Motor neuron (in vitro differentiated cells): Measurements from ENCODE around the gene SLC41A2. TPM values are rescaled to one million over a fixed set of nuclear protein-coding genes. Genes with fewer than 3 reads are reported as not detected.
"Not testable (repeated sequence)": the region's sequence is repeated elsewhere in the genome, so short reads cannot be mapped to it uniquely, and the experiment has no call there.

Experiments
- ATAC-seq, 8 experiments: fragments of 200-7000 bp; cut with Tn5 transposase; replicated peaks in 6 of 8; 2 replicates each; pipeline ENCODE4 v1.8.0; 2021; ENCODE audit warnings: mild to moderate bottlenecking in 8 of 8, moderate library complexity in 8 of 8
- H3K27ac ChIP-seq, 2 donors: fragments of 250-450 bp; sonication (Bioruptor Pico); 2 replicates each; pipeline ENCODE4 v1.9.0; 2021; ENCODE audit warnings: antibody characterized with exemption in 2 of 2, mild to moderate bottlenecking in 2 of 2, moderate library complexity in 1 of 2
- H3K4me1 ChIP-seq, 2 donors: fragments of 250-450 bp; sonication (Bioruptor Pico); replicated peaks in 1 of 2; 2 replicates each; pipeline ENCODE4 v1.6.1; 2021; ENCODE audit warnings: antibody characterized with exemption in 2 of 2, mild to moderate bottlenecking in 2 of 2, moderate library complexity in 1 of 2
- H3K4me3 ChIP-seq, 5 donors: fragments of 250-450 bp; sonication (Bioruptor Pico); 2 replicates each; pipeline ENCODE4 v1.9.0; 2021; ENCODE audit warnings: antibody characterized with exemption in 5 of 5, mild to moderate bottlenecking in 5 of 5, moderate library complexity in 4 of 5
- WGBS, 10 experiments: fragments of 450-650 bp; shearing (Covaris generic); methylation state at CpG; one replicate each; pipeline ENCODE4 v1.0.0; 2022; 5-methylcytosine and 5-hydroxymethylcytosine counted together
- in situ Hi-C, 9 experiments: fragments of 400-800 bp; cut with MboI; loops; one replicate each; pipeline ENCODE4 v1.15.0; 2021; ENCODE audit warnings: low sequenced_read_pairs in 9 of 9, low pct_unique_long_range_greater_than_20kb in 2 of 9; ENCODE audit not compliant: unreplicated experiment in 9 of 9
- total RNA-seq, 8 experiments: library from RNA; unstranded; fragments of 300-600 nt; gene quantifications; 2 replicates each; pipeline versions ENCODE4 v1.2.3 to v1.2.4, GENCODE V29; 2022

SLC41A2 gene
- total RNA-seq, 8 experiments from 2014 or later = 6.4 to 45.1 (median 16.9) TPM

- in situ Hi-C loops = loop anchor here in 1 of 9 experiments (25.0 kb wide), 1 partner anchor 95 kb away; no protein-coding TSS in a partner anchor
- ATAC-seq = peak in 1 of 8 experiments; percentile 6
- Histone ChIP-seq H3K4me1 (peaks cover 10 to 22% of the 10 kb centered on the region in 2 donors), H3K27ac (peak overlapping the region; percentile 84 to 86), H3K4me3 (peak overlapping the region; percentile 67 to 99 (median 86))
- 17% methylated on average over 2 of the region's 31 CpGs; no CpG with 5 or more reads in 9 of the 10 experiments for WGBS, 10 experiments
Measured at GRCh38 chr12:104957719-104958000, 430 bp downstream of the SLC41A2 start.

GRCh38 chr12:104956870-104957718 lies 996 bp downstream of the SLC41A2 start:
- Histone ChIP-seq H3K27ac (no peak overlapping the region), H3K4me3 (peak overlapping the region; percentile 67 to 99 (median 86)), H3K4me1 (peaks cover 10 to 22% of the 10 kb centered on the region in 2 donors)
- in situ Hi-C loops = loop anchor here in 1 of 9 experiments (25.0 kb wide), 1 partner anchor 95 kb away; no protein-coding TSS in a partner anchor
- 29 to 100% (median 52%) methylated on average over 2 to 11 of the region's 13 CpGs for WGBS, 10 experiments
- ATAC-seq = no peak

- H3K4me1 ChIP-seq = peaks cover 10 to 22% of the 10 kb centered on the region in 2 donors
- 82 to 100% (median 100%) methylated on average over 2 of the region's 2 CpGs; no CpG with 5 or more reads in 4 of the 10 experiments for WGBS, 10 experiments
- no peak overlapping the region for H3K4me3 ChIP-seq
- in situ Hi-C loops = loop anchor here in 1 of 9 experiments (25.0 kb wide), 1 partner anchor 93 kb away; no protein-coding TSS in a partner anchor
- H3K27ac ChIP-seq = no peak overlapping the region
- no peak for ATAC-seq
Measured at GRCh38 chr12:104955703-104956102, 2.4 kb downstream of the SLC41A2 start.

GRCh38 chr12:104953323-104953722 lies 4.8 kb downstream of the SLC41A2 start:
- 0 to 100% (median 81%) methylated on average over 1 to 2 of the region's 2 CpGs for WGBS, 10 experiments
- ATAC-seq = peak in 3 of 8 experiments; percentile 3 to 32 (median 7)

GRCh38 chr12:104952816-104953215 lies 5.3 kb downstream of the SLC41A2 start:
- WGBS, 10 experiments = 80 to 100% (median 97%) methylated on average over 1 to 3 of the region's 3 CpGs; no CpG with 5 or more reads in 2 of the 10 experiments
- Histone ChIP-seq H3K27ac (no peak overlapping the region), H3K4me1 (peaks cover 0 to 8% of the 10 kb centered on the region in 2 donors), H3K4me3 (no peak overlapping the region)
- in situ Hi-C loops = loop anchor here in 1 of 9 experiments (25.0 kb wide), 1 partner anchor 91 kb away; no protein-coding TSS in a partner anchor
- no peak for ATAC-seq

More at GRCh38 chr12:104953323-104953722, 4.8 kb downstream of the SLC41A2 start:
- in situ Hi-C loops = loop anchor here in 1 of 9 experiments (25.0 kb wide), 1 partner anchor 91 kb away; no protein-coding TSS in a partner anchor
- peaks cover 0 to 8% of the 10 kb centered on the region in 2 donors for H3K4me1 ChIP-seq
- no peak overlapping the region for H3K4me3 ChIP-seq
- H3K27ac ChIP-seq = no peak overlapping the region

DNA sequence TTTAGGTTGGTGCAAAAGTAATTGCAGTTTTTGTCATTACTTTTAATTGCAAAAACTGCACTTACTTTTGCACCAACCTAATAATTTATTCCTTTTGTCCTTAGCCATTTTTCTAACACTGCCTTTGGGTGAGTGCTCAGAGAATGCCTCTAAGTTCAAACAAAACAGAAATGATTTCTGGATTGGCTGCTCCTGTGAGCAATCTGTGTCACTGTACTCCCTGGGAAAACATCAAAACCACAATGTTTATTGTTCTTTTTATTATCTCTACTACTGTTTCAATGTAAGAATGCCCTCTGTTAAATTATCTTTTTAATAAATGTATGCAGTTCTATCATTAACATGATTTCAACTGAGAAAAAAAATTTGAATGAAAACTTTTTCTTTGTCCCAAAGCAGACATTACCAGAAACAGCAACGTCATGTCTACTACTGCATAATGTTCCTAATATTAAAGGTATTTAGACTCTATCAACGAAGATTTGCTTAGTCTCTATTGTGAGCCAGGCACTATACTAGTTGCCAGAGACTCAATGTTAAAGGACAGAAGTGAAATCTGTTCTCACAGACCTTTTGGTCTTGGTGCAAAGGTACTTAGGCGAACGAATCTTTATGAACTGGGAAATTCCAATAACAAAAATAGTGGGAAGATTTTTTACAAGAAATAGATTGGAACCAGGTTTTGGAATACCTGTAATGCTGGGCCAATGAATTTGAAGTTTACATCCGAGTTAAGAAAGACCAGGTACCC lies 6.2 kb downstream of the SLC41A2 start:
- peaks cover 0 to 5% of the 10 kb centered on the region in 2 donors for H3K4me1 ChIP-seq
- in situ Hi-C loops = loop anchor here in 1 of 9 experiments (25.0 kb wide), 1 partner anchor 90 kb away; no protein-coding TSS in a partner anchor
- no peak for ATAC-seq
- H3K27ac ChIP-seq = no peak overlapping the region
- 50 to 100% (median 82%) methylated on average over 1 to 5 of the region's 5 CpGs for WGBS, 10 experiments
- no peak overlapping the region for H3K4me3 ChIP-seq

DNA sequence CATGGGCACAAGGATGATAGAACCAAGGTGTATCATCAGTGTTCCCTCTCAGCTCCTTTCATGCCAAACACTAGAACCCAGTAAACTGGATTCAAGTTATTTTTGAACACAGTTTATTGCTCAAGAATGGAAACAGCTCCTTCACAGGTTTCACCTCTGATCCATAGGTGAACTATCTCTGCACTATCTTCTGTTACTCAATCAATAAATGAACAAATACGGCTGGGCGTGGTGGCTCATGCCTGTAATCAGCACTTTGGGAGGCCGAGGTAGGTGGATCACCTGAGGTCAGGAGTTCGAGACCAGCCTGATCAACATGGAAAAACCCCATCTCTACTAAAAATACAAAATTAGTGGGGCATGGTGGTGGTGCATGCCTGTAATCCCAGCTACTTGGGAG lies 9.4 kb downstream of the SLC41A2 start:
- H3K27ac ChIP-seq, H3K4me1 ChIP-seq, ATAC-seq, H3K4me3 ChIP-seq, in situ Hi-C loops: not testable (repeated sequence)
- WGBS, 10 experiments = 86 to 100% (median 96%) methylated on average over 1 to 4 of the region's 4 CpGs; no CpG with 5 or more reads in 4 of the 10 experiments

DNA sequence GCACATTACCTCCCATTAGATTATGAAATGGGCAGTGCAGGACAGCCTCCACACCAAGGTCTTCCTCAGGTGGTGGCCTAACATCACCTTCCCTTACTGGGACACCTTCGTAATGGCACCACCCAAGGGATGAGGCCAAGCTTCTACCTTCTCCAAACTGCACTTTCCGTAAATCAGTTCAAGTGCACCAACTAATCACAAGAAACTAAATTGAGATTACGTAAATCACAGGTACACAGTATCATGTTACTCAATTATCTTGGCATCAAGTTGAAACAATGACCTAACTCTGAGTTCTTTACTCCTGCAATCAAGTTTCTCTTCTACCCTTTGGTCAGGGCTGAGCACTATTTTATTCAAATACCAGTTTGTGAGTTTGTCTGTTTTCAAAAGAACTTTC lies 13.8 kb downstream of the SLC41A2 start:
- no peaks in the 10 kb centered on the region for H3K4me1 ChIP-seq
- no peak overlapping the region for H3K27ac ChIP-seq
- no peak overlapping the region for H3K4me3 ChIP-seq
- in situ Hi-C loops = no loop called here
- 83 to 100% (median 100%) methylated on average over 1 to 3 of the region's 3 CpGs; no CpG with 5 or more reads in 3 of the 10 experiments for WGBS, 10 experiments
- no peak for ATAC-seq

GRCh38 chr12:104943401-104943800 lies 14.7 kb downstream of the SLC41A2 start:
- in situ Hi-C loops, ATAC-seq, H3K27ac ChIP-seq, H3K4me3 ChIP-seq, H3K4me1 ChIP-seq: not testable (repeated sequence)
- WGBS, 10 experiments = 80 to 100% (median 100%) methylated on average over 1 to 4 of the region's 8 CpGs; no CpG with 5 or more reads in 2 of the 10 experiments

DNA sequence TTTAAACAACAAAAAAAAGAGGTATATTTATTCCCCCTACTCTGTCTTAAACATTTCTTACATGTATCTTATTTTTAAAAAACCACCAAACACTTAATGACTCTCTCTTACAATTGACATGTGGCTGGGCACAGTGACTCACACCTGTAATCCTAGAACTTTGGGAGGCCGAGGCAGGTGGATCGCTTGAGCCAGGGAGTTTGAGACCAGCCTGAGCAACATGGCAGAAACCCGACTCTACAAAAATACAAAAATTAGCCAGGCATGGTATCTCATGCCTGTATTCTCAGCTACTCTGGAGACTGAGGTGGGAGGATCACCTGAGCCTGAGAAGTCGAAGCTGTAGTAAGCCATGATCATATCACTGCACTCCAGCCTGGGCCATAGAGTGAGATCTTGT lies 16.0 kb downstream of the SLC41A2 start:
- in situ Hi-C loops = no loop called here
- no peaks in the 10 kb centered on the region for H3K4me1 ChIP-seq
- no peak overlapping the region for H3K27ac ChIP-seq
- 81 to 100% (median 100%) methylated on average over 2 to 4 of the region's 4 CpGs; no CpG with 5 or more reads in 2 of the 10 experiments for WGBS, 10 experiments
- ATAC-seq = no peak
- H3K4me3 ChIP-seq = no peak overlapping the region

DNA sequence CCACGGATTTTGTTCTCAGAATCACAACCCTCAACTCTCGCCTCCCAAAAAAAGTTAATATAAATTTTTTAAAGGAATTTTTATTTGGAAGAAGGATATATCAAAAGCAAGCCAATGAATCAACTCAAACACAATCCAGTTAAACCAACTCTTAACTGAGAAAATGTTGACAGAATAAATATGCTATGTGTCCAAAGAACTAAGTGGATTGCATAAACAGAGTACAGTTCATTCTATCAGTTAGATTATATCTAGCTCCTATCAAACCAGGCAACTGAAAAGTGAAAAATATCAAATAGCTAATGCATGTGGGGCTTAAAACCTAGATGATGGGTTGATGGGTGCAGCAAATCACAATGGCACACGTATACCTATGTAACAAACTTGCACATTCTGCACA lies 16.6 kb downstream of the SLC41A2 start:
- in situ Hi-C loops = no loop called here
- no peak for ATAC-seq
- 77 to 100% (median 88%) methylated on average over 2 to 3 of the region's 3 CpGs; no CpG with 5 or more reads in 1 of the 10 experiments for WGBS, 10 experiments

GRCh38 chr12:104939089-104939488 lies 19.0 kb downstream of the SLC41A2 start:
- Histone ChIP-seq H3K4me3 (no peak overlapping the region), H3K27ac (no peak overlapping the region), H3K4me1 (no peaks in the 10 kb centered on the region)
- 80 to 100% (median 93%) methylated on average over 1 to 2 of the region's 2 CpGs for whole genome bisulfite sequencing, 10 experiments
- ATAC-seq = no peak
- in situ Hi-C loops = no loop called here

More for the DNA sequence above, 16.6 kb downstream of the SLC41A2 start:
- no peak overlapping the region for H3K4me3 ChIP-seq
- no peaks in the 10 kb centered on the region for H3K4me1 ChIP-seq
- H3K27ac ChIP-seq = no peak overlapping the region

GRCh38 chr12:104938371-104938770 lies 19.7 kb downstream of the SLC41A2 start:
- in situ Hi-C loops = no loop called here
- 0 to 80% (median 41%) methylated on average over 1 to 3 of the region's 3 CpGs; no CpG with 5 or more reads in 2 of the 10 experiments for WGBS, 10 experiments
- Histone ChIP-seq H3K27ac (no peak overlapping the region), H3K4me3 (no peak overlapping the region), H3K4me1 (no peaks in the 10 kb centered on the region)
- ATAC-seq = no peak
